HG02938 (cell line): ENCODE measurements around the gene CEP68.
"Not testable (repeated sequence)": the region's sequence is repeated elsewhere in the genome, so short reads cannot be mapped to it uniquely, and the experiment has no call there.

Source experiments
- ATAC-seq: cut with Tn5 transposase; IDR thresholded peaks from one replicate; pipeline ENCODE4 v1.9.1; 2021; ENCODE audit warnings: mild to moderate bottlenecking, moderate library complexity; ENCODE audit not compliant: unreplicated experiment

Gene CEP68, protein sequence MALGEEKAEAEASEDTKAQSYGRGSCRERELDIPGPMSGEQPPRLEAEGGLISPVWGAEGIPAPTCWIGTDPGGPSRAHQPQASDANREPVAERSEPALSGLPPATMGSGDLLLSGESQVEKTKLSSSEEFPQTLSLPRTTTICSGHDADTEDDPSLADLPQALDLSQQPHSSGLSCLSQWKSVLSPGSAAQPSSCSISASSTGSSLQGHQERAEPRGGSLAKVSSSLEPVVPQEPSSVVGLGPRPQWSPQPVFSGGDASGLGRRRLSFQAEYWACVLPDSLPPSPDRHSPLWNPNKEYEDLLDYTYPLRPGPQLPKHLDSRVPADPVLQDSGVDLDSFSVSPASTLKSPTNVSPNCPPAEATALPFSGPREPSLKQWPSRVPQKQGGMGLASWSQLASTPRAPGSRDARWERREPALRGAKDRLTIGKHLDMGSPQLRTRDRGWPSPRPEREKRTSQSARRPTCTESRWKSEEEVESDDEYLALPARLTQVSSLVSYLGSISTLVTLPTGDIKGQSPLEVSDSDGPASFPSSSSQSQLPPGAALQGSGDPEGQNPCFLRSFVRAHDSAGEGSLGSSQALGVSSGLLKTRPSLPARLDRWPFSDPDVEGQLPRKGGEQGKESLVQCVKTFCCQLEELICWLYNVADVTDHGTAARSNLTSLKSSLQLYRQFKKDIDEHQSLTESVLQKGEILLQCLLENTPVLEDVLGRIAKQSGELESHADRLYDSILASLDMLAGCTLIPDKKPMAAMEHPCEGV

DNA sequence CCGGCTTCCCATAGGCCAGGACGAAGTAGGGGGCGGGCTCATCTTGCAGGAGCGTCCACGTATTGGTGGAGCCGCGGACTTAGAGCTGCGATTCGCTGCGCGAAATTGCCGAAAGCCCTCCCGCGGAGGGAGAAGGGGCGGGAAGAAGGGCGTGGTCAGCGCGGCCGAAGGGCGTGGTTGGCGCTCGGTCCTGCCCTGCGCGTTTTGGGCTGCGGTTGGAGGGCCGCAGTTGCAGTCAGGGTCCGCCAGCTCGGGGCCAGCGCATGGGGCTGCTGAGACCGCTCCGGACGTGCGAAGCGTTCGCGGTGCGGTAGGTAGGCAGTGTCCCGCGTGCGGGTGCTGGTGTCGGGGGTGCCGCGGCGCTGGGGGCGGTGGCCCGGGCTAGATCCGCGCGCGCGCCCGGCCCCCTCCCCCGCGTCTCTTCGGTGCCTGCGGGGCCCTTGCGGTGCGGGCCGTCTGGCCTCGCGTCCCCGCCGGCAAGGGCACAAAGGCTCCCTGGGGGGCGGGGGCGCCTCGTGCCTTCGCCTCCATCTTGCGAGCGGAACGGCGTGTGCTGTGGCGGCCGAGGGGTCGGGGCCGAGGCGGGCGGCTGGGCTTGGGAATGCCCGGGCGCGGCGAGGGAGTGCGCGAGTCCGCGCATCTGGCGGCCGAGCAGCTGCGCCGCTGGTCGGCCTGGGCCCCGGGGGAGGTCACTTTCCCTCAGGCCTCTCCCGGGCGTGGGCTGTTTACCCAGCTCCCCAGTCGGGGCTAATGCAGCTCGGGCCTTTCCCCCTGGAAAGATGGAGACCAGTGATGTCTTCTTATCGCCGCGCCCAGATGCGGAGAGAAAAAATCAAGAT is at the start of gene CEP68:
Gene CEP68, plus strand, starts transcription at position 202 of the 839 bp plus-strand sequence. CDS start 13,029 bp downstream, outside the sequence.
- peak; percentile 82 for ATAC-seq

DNA sequence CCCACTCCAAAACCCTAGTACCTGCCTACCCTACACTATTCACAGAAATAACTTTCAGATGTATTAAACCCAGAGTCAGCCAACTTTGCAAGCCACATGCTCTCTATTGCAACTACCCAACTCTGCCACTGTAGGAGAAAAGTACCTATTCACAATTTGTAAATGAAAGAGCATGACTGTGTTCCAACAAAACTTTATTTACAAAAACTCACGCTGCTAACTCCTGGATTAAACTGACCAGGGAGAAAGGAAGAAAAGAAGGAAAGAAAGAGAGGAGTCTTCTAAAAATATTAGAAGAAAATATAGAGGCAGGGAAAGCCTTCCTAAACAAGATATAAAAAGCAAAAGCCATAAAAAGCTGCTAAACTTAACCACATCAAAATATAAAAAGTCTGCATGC is 42.4 kb upstream of the CEP68 start:
- ATAC-seq: no peak

DNA sequence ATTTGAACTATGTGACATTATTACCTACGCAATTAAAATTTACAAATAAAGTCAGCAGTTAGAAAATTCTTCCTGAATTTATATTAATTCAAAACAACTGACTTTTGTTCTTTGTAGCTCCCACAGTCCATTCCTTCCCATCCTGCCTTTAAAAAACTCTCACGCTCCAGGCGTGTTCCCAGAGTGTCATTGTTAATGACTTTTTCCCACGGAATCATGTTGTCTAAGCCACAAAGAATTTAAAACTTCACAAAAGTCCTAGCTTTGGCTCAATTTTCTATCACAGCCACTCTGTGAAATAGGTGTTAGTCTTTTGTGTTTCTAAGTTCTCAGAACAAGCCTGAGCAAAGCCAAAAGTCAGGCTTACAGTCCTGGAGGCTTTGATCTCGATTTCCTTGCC is 40.5 kb upstream of the CEP68 start:
- ATAC-seq: no peak

DNA sequence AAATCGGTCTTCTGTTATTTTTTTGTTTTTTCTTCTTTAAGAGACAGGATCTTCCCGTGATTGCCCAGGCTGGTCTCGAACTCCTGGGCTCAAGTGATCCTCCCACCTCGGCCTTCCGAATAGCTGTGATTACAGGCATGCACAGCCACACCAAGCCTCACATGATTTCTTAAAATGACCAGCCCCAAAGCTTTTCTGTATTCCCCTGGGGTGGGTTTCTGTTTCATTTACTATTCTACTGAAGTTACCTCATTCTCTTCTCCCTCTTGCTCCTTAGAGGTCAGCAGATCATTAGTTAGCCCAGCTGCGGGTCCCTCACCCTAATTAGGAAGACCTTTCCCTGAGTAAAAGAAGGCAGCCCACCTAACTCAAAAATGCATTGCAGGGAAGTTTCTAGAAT is 39.4 kb upstream of the CEP68 start:
- peak; percentile 58 for ATAC-seq

DNA sequence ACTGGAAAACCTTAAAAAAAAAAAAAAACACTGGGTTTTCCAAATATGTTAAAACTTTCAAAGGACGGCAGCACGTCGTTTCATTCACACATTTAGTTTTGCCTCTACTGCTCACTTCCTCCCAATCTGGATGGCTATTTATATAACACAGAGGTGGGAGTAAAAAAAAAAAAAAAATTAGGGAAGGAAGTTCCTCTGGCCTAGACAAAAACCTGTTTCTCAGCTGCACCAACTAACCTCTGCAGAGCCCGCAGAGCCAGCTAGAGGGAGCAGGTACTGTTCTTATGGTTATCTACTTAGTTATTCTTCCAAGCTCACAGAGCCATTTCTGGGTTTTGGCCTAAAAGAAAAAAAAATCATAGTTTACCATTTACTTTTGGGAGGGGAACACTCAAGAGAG is 38.9 kb upstream of the CEP68 start:
- no peak for ATAC-seq

DNA sequence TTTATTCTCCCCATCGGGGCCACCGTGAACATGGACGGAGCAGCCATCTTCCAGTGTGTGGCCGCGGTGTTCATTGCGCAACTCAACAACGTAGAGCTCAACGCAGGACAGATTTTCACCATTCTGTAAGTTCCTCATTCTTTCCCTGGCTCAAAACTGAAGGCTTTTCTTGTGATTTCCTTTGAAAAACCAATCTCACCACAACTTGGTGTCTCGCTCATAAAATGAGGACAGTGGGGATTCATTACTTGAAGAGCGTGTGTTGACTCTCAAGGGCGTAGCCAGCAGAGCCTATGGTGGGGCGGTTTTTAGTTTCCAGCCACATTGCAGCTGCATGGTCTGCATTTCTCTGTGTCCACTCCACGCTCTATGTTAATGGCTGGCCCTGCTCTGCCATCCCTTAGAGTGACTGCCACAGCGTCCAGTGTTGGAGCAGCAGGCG is 38.1 kb upstream of the CEP68 start:
- no peak for ATAC-seq

DNA sequence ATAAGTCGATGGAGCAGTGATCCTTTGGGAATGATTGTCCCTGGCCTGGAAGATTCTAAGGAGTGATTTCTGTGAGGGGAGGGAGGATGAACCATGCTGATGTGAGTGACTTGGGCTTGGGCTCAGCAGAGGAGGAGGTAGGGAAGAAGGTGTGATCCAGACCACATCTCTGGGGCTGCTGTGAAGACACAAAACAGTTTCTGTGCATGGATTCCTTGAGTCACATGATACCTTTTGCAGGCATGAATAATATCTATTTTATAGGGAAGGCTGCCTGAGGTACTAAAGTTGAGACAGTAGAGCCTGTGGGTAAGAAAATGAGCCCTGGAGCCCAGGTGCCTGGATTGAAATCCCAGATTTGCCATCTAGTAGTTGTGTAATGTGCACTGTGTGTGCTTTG is 37.2 kb upstream of the CEP68 start:
- no peak for ATAC-seq

DNA sequence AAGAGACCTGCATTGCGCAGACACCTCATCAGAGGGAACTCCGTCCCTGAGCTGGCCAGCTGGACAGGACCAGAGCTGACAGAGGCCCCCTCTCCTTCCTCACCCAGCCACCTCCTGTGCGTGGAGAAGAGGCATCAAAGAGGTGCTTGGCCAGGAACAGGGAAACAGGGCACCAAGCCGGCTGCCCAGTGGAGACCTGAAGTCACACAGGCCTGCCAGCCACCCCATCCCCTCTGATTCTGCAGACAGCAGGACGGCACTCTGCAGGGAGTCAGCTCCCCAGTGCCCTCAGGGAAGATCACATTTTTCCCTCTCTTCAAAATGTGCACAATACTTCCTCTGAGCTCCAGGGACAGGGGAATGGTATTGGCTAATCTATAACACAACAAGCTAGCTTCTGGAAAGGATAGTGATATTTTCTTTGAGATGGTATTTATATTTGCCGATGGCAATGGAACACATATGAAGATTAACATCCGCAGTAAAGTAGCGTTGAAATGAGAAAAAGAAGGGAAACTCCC is 36.5 kb upstream of the CEP68 start:
- ATAC-seq: no peak

DNA sequence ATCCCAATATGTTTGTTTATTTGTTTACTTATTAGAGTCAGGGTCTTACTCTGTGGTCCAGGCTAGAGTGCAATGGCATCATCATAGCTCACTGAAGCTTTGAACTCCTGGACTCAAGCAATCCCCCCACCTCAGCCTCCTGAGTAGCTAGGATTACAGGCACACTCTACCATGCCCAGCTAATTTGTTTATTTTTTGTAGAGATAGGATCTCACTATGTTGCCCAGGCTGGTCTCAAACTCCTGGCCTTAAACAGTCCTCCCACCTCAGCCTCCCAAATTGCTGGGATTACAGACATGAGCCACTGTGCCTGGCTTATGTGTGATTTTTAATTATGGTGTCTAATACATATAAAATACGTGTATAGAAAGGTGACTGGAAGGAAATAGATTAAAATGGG is 36.0 kb upstream of the CEP68 start:
- not testable (repeated sequence) for ATAC-seq

DNA sequence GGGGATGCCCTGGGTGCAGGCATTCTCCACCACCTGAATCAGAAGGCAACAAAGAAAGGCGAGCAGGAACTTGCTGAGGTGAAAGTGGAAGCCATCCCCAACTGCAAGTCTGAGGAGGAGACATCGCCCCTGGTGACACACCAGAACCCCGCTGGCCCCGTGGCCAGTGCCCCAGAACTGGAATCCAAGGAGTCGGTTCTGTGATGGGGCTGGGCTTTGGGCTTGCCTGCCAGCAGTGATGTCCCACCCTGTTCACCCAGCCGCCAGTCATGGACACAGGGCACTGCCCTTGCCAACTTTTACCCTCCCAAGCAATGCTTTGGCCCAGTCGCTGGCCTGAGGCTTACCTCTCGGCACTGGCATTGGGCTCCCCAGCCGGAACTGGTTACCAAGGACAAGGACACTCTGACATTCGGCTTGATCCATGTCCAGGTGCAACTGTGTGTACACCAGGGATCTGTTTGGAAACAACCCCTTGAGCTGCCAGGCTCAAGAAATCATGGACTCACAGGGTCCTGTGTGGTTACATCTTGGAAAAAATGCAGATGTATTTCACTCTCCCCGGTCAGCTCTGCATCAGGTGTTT is 35.2 kb upstream of the CEP68 start:
- ATAC-seq: no peak

DNA sequence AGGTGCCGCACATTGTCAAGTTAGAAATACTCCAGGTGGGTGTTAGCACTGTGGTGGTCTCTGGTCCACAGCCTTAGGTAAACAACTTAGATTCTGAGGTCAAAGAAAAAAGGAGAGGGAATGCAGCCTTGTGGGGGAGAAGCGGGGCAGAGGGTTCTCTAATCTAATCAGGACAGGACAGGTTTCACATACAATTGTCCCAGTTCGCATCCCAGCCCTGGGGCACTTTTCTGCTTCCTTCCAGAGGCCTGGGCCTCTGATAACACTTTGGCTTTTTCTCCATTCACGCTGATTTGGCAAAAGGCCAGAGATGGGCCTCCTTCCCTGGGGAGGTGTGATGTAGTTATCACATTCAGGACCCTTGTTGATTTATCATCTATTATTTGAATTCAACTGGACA is 34.5 kb upstream of the CEP68 start:
- ATAC-seq: no peak

DNA sequence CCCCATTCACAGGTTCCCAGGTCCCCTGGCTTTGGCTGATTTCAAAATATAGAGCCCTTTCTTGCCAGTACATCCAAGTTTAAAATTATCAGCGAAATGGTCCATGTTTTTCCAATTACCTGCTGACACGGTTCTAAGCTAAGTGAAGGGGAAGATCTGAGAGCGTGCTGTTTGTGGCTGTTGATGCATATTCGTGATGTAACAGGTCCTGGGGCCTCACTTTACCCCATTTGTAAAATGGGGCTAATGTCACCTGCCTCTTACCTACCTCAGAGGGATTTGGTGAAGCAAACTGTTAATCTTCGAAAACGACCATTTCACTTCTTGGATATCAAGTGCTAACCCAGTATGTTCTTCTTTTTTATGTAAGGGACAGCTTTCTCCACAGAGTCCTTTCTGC is 34.0 kb upstream of the CEP68 start:
- no peak for ATAC-seq

DNA sequence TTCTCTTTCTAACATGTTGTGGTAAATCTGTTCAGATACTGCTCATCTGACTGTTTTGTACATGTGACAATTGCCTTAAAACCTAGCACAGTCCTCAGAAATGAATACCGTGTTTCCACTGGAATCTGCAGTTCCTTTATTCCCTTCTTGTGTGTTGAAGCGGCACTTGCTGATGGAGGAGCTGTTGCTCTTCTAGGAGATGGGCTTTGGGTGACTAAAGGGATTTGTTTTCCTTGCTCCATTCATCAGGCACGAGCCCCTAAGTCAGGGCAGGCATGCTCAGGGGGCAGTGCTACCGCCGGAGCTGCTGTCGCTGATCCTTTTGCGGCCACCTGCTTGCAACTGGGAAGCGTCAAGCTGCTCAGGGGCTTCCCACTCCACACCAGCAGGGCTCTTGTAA is 32.5 kb upstream of the CEP68 start:
- ATAC-seq: no peak

DNA sequence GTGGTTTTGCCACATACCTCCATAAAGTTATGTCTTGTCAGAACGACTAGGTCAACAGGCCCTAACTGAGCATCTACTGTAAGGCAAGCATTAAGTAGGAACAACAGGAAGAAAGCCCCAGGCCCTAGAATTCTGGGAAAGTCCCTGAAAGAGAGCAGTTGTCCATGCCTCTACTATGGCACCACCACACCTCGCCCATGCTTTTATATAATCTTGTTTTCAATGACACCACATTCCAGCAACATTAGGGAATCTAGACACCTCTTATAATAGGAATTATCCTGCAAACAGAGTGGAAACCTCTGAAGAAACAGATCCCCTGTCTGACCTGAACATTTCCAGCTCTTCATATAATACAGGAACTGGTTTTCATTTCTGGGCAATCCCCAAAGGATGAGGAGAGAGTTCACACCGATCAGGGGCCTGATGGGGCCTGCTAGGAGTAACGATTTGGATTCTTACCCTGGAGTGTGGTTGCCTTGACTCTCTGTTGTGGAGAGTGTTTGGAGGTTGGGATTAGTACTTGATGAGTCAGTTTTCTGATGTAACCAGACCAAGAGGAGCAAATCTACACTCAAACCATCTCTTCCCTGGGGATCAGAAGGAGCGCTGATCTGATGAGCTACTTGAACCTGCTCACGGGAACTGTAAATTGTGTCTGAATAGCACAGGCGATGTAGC is 31.9 kb upstream of the CEP68 start:
- ATAC-seq: no peak

DNA sequence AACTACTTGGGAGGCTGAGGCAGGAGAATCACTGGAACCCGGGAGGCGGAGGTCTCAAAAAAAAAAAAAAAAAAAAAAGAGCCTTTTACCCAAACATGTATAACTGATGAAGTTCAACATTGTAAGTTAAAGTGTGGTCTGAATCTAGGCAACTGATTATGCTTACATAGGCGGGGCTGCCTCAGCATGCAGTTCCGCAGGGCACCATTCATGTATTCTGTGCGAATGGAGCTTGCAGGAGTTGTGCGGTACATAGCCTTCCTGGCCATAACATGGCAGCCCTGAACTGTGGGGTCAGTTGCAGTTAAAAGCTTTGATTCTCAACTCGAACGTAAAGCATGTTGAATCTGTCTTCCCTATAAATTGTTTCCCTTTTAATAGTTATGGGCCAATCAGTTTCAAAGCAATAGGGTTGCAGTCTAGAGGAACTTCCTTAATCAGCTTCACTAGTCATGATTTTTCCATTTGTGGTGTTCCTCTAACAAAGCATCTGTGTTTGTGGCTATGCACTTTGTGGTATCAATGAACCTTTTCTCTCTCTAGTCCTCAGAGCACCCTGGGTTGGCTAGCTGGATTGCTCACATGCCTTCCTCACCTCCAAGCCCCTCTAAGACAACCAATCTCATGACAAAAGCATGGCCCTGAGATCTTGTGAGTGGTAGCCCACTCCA is 30.6 kb upstream of the CEP68 start:
- ATAC-seq: no peak

DNA sequence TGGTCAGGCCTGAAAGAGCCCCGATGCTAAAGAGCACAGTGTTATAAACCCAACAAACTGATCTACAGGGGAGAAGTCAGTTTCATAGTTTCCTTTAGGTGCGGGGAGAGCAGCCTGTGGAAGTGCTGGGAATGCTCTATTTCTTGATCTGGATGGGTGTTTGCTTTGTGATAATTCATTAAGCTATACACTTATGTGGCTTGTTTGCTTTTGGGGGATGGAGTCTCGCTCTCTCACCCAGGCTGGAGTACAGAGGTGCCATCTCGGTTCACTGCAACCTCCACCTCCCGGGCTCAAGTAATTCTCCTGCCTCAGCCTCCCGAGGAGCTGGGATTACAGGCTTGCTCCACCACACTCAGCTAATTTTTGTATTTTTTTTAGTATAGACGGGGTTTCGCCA is 30.1 kb upstream of the CEP68 start:
- ATAC-seq: no peak

DNA sequence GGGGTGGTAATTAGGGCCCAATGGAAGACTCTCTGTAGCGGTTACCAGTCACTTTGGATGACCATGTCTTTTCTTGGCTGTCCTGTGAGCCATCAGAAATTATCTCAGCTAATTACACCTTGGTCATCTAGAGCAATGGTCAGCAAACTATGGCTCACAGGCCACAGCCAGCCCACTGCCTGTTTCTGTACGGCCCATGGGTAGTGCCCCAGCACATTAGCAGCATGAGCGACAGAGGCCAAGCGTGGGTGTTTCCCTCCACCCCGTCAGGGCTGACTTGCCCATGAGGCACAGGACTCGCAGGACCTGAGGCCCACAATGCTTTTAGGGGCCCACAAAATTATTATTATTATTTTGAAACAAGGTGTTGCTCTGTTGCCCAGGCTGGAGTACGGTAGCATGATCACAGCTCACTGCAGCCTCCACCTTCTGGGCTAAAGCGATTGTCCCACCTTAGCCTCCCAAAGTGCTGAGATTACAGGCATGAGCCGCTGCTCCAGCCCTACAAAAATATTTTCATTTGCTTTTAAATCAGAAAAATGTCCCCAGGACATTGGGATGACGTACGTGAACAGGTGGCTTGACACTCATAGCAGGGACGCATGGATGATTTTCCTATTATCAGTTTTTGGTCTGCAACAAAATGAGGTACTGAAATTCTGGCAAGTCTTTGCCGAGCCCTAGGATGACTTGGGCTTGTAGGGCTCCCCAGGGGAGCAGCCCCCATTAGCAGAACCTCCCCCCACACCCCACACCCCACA is 29.3 kb upstream of the CEP68 start:
- no peak for ATAC-seq

DNA sequence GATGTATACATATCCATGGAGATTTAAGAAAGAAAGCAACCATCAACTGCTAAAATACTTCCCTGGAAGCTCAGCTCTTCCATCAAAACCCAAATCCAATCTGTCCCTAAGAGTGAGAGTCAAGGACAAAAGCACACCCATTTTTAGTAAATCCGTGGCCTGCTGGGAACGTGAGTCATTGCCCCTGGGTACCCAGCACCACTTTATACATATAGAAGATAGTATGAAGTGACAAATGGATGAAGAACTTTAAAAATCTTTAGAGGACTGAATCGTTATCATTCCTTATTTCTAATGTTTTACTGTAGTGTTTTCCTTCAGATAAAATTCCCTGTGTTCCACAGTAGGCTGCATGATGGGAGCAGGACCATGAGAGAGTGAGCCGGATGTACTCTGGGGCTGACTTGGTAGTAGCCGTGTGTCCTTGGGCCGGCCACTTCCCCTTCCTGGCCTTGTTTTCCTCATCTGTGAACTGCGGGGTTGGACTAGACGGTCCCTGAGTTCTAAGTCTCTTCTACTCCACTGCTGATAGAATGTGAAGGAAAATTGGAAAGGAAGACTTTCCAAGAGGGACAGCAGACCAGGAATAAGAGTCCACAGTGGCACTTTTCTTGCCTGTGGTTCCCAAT is 28.5 kb upstream of the CEP68 start:
- ATAC-seq: no peak
